GM18502 (cell line): Measurements from ENCODE around the gene AUTS2.

ENCODE experiments used
- ATAC-seq: cut with Tn5 transposase; IDR thresholded peaks from one replicate; pipeline ENCODE4 v1.9.1; 2021; ENCODE audit warnings: mild to moderate bottlenecking; ENCODE audit not compliant: unreplicated experiment, poor library complexity

Gene AUTS2

GRCh38 chr7:70448312-70448906 is 850.1 kb downstream of the AUTS2 start:
- ATAC-seq, result no peak

DNA sequence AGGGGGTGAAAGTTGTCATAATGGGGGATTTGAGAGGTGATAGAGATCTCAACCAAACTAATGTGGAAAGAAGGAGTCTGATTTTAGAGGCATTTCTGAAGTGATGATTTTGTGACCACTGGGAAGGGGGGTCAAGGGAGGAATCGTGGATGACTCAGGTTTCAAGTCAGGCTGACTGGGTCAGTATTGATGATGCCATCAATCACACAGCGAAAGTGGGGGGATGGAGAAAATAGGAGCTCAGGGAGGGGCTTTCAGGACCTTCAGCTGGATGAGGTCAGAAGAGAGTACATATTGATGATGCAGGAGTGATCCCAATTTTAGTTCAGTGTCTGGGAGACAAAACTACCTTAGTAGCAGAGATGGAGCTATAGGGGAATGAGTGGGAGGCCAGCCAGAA is 852.5 kb downstream of the AUTS2 start:
- no peak for ATAC-seq

GRCh38 chr7:70455925-70456324 is 857.6 kb downstream of the AUTS2 start:
- ATAC-seq, result peak; percentile 28

GRCh38 chr7:70456719-70457118 is 858.4 kb downstream of the AUTS2 start:
- peak; percentile 75 for ATAC-seq

DNA sequence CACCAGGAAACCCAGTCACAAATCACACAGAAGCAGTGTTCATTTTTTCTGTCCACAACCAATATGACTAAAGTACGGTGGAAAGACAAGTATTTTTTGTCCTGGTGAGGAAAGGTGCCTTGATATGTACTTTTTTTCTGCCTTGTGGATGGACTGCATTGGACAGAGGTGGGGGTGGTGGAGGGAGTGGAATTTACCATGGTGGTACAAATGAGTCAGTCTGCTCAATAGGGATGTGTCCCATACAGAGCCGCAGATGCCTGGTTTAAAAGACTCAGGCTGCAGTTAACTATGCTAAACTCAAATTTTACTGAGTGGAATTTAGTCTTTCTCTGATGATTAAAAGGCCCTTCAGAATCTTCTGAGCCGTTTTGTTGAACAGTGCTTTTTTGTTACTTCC is 859.2 kb downstream of the AUTS2 start:
- no peak for ATAC-seq

DNA sequence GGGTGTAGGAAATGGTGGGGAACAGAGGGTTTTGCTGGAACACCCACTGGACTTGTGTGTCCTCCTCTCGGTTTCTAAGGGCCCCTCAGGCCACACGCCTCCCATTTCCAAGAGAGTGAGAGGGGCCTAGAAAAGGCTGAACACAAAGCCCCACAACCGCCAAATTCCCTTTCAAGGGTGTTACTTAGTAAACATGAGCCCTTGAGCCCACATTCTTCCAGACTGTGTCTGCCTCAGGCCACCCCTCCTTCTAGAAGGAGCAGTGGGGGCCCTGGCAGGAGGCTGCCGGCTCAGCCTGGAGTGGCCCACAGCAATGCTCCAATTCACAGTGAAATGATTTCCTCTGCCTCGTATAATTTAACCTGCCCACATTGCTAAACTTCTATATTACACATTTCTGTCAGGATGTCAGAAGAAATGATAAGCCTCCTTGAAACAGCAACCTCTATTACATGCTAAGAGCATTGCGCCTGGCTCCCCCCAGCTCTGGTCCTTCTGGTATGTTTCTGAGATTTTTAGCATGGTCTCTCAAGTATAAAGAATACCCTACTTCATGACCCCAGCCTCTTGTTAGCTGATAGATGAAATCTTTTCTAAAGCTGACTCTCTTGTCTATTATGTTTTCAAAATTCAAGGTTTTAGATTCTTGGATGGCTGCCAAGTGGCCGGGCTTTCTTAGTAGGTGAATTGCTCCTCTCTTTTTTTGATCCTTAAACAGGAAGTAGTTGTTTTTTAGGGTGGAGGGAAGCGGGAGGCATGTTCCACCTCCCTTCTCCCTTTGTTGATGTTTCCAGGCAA is 859.8 kb downstream of the AUTS2 start:
- no peak for ATAC-seq

GRCh38 chr7:70458745-70459144 is 860.5 kb downstream of the AUTS2 start:
- no peak for ATAC-seq

DNA sequence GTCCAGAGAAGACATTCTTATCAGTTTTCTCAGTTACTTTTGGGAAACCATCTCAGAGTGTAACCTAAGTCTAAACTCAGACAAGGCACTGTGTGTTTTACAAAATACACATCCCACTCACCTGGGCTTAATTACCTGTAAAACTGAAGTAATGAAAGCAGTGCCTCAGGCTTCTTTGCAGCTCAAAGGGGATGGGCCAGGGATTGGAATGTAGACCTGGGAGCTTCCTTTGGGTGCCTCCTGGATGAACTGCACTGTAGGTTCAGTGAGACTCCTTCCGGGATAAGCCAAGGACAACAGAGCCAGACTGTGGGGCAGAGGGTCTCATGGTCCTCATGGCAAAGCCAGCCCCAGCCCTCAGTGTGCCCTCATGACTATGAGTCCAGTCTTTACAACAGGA is 861.3 kb downstream of the AUTS2 start:
- ATAC-seq, result no peak

DNA sequence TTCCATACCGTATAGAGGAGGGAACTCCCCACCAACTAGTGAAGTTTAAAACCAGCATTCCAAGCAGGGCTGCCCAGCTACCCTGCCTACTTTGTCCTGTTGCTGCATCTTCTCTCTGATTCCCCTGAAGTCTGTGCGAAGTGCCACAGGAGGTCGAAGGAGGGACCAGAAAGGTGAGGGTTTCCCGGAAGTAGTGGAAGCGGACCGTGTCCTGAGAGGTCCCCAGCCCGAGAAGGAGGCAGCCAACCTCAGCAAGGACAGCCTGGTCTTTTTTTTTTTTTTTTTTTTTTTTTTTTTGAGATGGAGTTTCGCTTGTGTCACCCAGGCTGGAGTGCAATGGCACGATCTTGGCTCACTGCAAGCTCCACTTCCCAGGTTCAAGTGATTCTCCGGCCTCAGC is 861.8 kb downstream of the AUTS2 start:
- no peak for ATAC-seq

GRCh38 chr7:70460562-70460961 is 862.3 kb downstream of the AUTS2 start:
- ATAC-seq, result no peak

DNA sequence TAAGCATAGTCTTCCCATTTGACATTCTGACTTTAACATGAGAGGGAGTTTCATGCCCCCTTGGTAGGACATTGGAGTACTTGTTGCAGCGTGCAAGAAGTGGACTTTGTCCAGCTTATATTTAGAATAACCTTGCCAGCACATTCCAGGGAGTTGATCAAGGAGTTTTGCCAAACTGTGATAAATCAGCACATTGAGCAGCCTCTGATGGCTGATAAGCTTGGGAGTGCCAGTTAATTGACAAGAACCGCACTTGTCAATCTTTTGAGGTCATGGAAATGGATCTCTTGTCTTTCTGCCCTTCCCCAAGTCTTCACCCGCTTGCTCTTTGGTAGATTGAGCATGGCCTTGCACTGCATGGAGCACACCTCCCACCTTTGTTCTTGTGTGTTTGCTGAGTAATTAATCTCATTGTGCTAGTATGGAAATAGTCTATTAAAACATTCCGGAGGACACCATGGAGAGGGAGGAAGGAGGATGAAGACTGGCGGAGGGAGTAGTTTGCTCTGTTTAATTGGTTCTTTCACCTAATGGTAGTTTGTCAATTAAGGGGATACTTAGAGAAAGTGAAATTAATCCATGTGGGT is 865.2 kb downstream of the AUTS2 start:
- ATAC-seq, result no peak

DNA sequence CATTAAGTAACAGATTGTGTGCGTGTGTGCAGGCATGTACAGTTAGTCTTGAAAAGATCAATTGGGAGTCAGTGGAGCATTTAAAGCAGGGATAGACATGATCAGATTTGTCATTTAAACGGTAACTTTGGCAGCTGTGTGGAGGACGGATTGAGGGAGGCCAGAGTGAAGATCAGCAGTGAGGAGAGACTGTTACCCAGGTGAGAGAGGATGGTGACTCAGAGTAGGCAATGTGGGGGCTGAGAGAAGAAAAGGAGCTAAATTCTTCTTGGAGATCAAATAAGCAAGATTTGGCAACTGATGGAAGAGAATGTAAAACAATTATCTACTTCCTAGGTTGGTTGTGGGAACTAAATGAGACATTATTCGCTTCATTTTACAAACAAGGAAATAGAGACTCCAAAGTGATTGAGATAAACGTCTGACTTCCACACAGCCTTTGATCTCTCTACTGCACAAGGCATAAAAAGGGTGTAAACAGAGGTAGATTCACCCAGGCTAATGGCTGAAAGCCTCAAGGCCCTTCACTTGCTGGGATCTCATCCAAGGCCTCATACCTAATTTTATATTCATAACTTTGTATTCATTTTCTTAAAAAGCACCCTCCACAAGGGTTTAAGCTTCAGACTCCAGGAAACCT is 868.6 kb downstream of the AUTS2 start:
- ATAC-seq, result no peak

DNA sequence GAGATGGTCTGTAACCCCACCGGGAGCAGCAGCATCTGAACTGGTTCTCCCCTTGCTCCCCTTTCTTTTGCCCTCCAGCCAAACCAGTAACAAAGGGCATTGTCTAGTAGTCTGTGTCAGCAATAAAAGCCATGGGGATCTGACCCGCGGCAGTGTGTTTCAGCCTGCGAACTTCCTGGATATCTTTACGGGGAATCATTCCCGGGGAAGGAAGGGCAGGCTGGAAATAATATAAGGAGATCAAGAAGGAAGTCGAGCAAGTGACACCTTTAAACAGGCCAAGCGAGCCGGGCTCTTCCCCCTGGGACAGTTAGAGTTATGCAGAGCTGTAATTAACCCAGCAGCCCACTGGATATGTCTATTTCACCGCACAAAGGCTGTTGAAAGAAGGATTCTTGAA is 872.5 kb downstream of the AUTS2 start:
- ATAC-seq, result no peak

GRCh38 chr7:70472601-70473237 is 874.4 kb downstream of the AUTS2 start:
- no peak for ATAC-seq

- ATAC-seq, result no peak
Measured at GRCh38 chr7:70474639-70475234, 876.5 kb downstream of the AUTS2 start.

DNA sequence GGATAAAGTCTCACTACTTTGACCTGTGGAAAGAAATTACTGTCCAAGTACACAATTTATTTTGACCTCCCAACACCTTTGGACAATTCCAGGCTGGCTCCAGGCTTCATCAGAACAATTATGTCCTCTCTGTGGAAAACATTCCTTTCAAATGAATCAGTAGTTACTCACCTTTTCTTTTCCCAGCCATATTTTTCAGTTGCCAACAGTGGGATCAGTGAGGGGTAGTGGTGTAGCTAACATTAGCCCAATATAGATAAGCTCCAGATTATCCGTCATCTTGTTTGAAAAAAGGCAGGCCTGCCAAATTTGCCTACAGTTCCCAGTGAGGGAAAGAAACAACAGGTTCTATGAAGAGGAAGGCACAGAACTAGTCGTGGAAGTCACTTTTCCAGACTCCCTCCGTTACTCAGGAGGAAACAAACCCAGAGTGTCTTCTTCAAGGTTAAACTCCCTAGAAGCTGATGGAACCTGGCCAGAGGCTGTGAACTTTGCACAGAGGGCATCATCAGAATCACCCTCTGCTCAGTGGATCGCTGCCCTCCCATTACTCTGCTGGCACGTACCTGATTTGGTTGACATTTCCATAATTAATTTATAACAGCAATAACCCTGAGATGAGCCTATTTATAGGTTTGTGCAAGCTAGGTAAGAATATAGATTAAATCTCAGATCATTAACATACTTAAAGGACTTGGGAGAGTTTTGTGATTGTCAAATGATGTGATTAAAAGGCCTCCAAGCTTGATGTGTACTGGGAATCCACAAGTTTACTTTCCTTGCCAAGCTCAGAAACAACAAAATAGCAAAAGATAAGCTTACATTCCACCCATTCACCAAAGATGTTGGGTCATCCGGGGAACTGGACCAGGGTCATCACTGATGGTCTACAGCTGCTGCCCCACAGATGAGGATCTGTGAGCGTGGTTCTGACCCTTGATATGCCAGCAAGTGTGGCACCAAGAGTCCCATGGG is 879.0 kb downstream of the AUTS2 start:
- no peak for ATAC-seq

GRCh38 chr7:70479153-70480021 is 881.1 kb downstream of the AUTS2 start:
- ATAC-seq, result no peak

- no peak for ATAC-seq
Measured at GRCh38 chr7:70480927-70481569, 882.8 kb downstream of the AUTS2 start.
